HG03108 (cell line): Measurements from ENCODE around the gene ARHGAP27.

Source experiments
- ATAC-seq: cut with Tn5 transposase; IDR thresholded peaks from one replicate; pipeline ENCODE4 v1.9.1; 2021; ENCODE audit warnings: moderate library complexity; ENCODE audit not compliant: unreplicated experiment

Gene ARHGAP27

GRCh38 chr17:45431531-45432404, 902 bp downstream of the ARHGAP27 start:
- peak; percentile 68 for ATAC-seq

GRCh38 chr17:45430738-45431530, 1.7 kb downstream of the ARHGAP27 start:
- peak; percentile 13 for ATAC-seq

- no peak for ATAC-seq
Measured at GRCh38 chr17:45430006-45430737, 2.5 kb downstream of the ARHGAP27 start.

DNA sequence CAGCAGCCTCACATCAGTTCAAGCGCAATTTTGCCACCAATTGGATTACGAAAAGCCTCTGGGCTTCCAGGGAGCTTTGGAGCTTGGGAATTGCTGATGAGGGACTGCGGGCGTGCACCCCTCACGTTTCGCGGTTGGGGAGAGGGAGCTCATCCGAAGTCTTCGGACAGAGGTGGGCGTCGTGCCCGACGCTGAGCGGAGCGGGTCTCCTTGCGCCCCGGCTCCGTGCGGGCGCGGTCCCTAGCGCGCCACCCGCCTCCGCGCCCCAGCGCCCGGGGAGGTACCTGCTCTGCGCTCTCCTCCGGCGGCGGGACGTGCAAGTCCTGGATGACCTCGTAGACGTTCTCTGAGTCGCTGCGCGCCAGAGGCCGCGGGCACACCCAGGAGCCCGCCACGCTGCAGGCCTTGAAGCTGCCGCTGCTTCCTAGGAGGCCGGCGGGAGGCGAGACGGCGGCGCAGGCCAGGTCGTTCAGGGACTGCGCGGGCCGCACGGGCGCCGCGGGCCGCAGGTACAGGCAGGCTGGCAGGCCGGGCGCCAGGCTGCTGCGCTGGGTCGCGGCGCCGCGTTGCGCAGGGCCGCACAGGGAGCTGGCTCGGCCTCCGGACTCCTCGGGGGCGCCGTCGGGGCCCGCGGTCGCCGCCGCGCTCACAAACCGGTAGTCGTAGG, 3.2 kb downstream of the ARHGAP27 start:
- no peak for ATAC-seq

DNA sequence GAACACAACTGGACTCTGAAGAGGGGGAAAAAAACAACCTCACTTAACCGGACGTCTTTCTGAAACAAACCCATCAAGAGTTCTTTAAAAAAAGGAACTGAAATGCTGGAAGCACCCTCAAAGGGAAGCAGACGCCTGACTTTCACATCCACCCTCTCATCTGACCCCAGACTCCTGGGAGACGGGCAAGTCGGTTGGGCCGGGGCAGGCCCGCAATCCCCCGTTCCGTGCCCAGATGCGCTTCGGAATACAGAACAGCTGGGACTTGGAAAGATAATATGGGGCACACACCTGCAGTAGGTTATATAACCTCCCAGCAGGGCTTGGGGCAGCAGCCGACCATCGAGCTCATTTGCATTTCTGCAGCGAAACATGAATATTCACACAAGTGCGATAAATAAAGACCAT, 3.7 kb downstream of the ARHGAP27 start:
- ATAC-seq = no peak

GRCh38 chr17:45428050-45428617, 4.5 kb downstream of the ARHGAP27 start:
- ATAC-seq = peak; percentile 37

DNA sequence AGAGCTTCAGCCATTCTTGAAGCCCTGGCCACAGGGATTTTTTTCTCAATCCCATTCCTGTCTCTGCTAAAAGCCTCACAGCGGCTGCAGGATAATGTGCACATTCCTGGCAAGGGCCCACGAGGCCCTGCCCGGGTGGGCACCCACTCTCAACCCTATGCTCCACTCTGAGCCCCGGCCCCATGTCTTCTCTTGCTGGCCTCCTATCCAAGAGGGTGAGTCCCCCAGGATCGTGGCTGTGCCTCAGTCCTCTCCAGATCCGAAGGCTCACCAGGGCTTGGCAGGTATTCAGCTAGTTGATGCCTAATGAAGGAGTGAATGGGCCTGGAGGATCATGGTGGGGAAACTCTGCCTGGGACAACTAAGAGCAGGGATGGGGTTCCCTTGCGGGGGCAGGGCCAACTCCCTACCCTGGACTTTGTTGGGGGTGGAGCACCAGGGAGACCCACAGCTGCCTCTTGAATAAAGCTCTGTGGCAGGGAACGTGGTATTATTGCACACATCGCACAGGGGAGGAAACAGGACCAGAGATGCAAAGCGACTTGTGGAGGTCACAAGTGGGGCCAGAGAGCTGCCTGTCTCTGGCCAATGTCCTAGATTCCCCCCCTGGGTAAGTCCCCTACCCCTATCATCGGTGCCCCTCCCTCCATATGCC, 5.4 kb downstream of the ARHGAP27 start:
- no peak for ATAC-seq

GRCh38 chr17:45426561-45426960, 6.1 kb downstream of the ARHGAP27 start:
- ATAC-seq = no peak

DNA sequence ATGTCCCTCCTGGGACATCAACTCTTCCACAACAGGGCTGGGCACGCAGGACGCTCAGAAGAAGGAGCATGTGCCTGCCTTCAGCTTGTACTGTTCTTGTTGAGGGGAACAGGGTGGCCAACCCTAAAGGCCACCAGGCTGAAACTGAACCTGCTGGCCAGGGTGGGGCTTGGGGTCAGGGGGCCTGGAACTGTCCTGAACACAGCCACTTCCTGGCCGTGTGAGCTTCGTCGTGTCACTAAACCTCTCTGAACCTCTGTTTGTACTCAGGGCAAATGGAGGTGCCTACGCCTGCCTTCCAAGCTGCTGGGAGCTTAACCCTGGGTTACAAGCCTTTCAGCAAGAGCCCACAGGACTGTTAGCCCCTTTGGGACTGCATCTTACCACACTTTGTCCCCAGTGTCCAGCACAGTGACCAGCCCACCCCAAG, 6.7 kb downstream of the ARHGAP27 start:
- no peak for ATAC-seq

DNA sequence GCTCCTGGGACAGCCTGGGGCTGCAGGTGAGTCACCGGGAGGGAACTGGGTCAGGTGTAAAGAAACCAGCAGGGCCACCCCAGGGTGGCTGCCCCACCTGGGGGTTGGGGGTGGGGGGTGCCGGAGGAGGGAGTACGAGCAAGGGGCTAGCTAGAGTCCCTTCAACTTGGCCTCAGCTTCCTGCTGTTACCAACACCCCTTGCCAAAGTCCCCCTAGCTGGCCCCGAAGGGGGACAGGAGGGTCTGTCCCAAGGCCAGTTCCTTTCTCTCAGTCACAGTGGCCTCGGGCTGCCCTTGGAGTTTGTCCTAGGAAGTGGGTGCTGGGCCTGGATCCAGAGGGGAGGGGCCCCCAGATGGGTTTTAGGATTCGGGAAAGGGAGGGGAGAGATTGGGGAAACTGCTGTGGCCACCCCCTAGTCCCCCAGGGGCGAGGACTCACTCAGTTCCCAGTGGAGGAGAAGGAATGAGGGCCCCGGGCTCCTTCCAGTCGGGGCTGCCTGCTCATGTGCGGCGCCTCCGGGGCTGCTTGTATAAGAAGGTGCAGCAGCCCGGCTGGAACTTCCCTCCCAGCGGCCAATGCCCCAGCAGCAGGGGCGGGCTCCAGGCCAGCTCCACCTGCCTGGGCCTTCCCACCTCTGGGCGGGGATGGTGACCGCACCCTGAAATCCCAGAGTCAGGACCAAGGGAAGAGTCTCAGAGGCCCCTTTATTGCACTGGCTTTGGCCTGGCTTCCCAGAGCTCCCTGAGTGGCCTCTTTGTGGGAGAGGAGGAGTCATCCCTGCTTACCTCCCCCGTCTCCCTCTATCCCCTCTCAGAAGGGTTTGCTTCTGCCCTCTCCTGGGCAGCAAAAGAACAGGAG, 7.3 kb downstream of the ARHGAP27 start:
- ATAC-seq = no peak

GRCh38 chr17:45424769-45425124, 7.9 kb downstream of the ARHGAP27 start:
- ATAC-seq = no peak

DNA sequence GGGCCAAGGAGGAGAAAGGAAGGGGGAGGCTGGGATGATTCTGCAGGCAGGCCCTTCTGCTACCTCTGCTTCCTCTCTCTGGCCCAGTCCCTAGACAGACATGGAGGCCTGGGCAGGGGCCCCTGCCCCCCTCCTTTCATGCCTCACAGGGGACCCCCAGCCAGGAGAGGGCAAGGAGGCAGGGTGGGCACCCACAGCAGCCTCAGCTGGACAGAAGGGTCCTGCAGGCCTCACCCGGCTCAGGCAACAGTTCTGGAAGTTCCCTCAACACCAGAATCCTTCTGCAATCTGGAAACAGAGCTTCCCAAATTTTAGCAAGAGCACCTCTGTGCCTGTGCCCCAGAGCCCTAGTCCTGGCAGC, 8.7 kb downstream of the ARHGAP27 start:
- no peak for ATAC-seq

GRCh38 chr17:45423304-45423974, 9.2 kb downstream of the ARHGAP27 start:
- no peak for ATAC-seq

DNA sequence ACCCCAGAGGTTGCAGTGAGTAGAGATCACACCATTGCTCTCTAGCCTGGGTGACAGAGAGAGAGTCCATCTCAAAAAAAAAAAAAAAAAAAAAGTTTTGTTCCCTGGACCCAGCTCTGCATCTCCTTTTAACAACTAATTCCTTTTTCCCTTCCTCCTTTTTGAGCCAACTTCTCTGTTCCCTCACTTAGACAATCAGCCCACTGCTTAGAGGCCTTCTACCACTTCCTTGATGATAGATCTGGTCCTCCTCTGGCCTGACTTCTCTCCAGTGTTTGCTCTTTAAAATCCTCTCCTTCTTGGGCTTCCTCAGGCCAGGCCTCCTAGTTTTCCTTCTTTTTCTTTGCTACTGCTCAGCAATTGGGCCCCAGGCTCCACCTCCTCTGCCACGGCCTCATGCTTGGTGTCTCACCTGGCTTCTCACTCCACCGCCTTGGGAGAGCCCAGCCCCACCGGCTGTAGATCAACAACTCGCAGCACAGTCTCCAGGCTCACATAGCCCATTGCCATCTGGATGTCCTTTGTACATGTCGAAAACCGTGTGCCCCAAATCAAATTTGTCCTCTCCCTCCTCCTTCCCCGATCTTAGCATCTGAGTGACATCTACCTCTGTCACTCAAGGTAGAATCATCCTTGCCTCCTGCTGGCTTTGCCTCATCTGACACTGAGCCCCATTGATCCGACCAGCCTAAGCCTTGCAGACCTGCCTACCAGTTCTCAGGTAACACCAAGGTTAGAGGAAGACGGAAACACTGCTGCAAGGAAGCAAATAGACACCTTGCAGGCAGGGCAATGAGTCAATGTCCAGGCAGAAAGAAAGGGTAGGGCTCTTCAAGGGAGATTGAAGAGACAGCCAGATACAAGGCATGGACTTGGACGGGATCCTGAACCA, 17.4 kb downstream of the ARHGAP27 start:
- no peak for ATAC-seq

DNA sequence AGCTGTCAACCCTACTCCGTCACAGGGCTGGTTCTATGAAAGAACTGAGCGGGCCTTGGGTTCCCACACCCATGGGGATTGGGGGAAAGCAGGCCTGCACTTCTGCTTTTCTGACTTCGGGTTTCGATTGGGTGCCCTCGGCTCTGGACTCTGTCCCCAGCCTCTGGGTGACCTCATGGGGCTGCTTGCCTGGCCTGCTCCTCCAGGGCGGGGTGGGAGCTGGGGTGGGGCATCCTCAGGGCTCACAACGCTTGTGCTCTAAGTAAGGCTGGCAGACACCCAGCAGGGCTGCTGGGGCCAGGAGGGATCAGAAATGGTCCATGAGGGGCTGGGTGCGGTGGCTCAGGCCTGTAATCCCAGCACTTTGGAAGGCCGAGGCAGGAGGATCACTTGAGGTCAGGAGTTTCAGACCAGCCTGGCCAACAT, 19.2 kb downstream of the ARHGAP27 start:
- ATAC-seq = no peak

- no peak for ATAC-seq
Measured at GRCh38 chr17:45411348-45412105, 21.1 kb downstream of the ARHGAP27 start.
